Measurements from ENCODE around the gene PRR16. TPM values are rescaled to one million over a fixed set of nuclear protein-coding genes. Genes with fewer than 3 reads are reported as not detected.

Gene PRR16
- total RNA-seq, 2 experiments from 2014 or later = not detected

- Mint-ChIP-seq H3K4me3 (no peak overlapping the region), H3K4me1 (no peaks in the 10 kb centered on the region), H3K9me3 (peaks cover 2% of the 10 kb centered on the region), H3K27ac (no peak overlapping the region), H3K27me3 (no peaks in the 10 kb centered on the region), H3K36me3 (no peaks in the 10 kb centered on the region)
- DNase-seq (no peak), ATAC-seq (ENCODE audit: low read depth) (no peak)
- POLR2A ChIA-PET = no interaction called here
Measured at GRCh38 chr5:120512068-120512467, 48.0 kb downstream of the PRR16 start.

- H3K27ac Mint-ChIP-seq = no peak overlapping the region
- ATAC-seq (ENCODE audit: low read depth) = no peak
- POLR2A ChIA-PET = no interaction called here
- no peak overlapping the region for H3K4me3 Mint-ChIP-seq
- H3K36me3 Mint-ChIP-seq = no peaks in the 10 kb centered on the region
- no peaks in the 10 kb centered on the region for H3K4me1 Mint-ChIP-seq
- peaks cover 2% of the 10 kb centered on the region for H3K9me3 Mint-ChIP-seq
- H3K27me3 Mint-ChIP-seq = no peaks in the 10 kb centered on the region
- DNase-seq = no peak
Measured at GRCh38 chr5:120512791-120513650, 48.9 kb downstream of the PRR16 start.

GRCh38 chr5:120516805-120517204 lies 52.7 kb downstream of the PRR16 start:
- H3K36me3 Mint-ChIP-seq = no peaks in the 10 kb centered on the region
- H3K27me3 Mint-ChIP-seq = no peaks in the 10 kb centered on the region
- H3K27ac Mint-ChIP-seq = no peak overlapping the region
- DNase-seq (no peak), ATAC-seq (ENCODE audit: low read depth) (no peak)
- no peaks in the 10 kb centered on the region for H3K4me1 Mint-ChIP-seq
- H3K4me3 Mint-ChIP-seq = no peak overlapping the region
- peaks cover 2% of the 10 kb centered on the region for H3K9me3 Mint-ChIP-seq
- POLR2A ChIA-PET = no interaction called here

- ATAC-seq (ENCODE audit: low read depth) (no peak), DNase-seq (no peak)
- Mint-ChIP-seq H3K27me3 (no peaks in the 10 kb centered on the region), H3K27ac (no peak overlapping the region), H3K36me3 (no peaks in the 10 kb centered on the region), H3K9me3 (no peaks in the 10 kb centered on the region), H3K4me3 (no peak overlapping the region), H3K4me1 (no peaks in the 10 kb centered on the region)
- POLR2A ChIA-PET = no interaction called here
Measured at GRCh38 chr5:120517607-120518252, 53.6 kb downstream of the PRR16 start.

- ATAC-seq (ENCODE audit: low read depth) (no peak), DNase-seq (no peak)
- POLR2A ChIA-PET = no interaction called here
- no peaks in the 10 kb centered on the region for H3K4me1 Mint-ChIP-seq
- no peaks in the 10 kb centered on the region for H3K27me3 Mint-ChIP-seq
- H3K27ac Mint-ChIP-seq = no peak overlapping the region
- no peaks in the 10 kb centered on the region for H3K36me3 Mint-ChIP-seq
- no peak overlapping the region for H3K4me3 Mint-ChIP-seq
- no peaks in the 10 kb centered on the region for H3K9me3 Mint-ChIP-seq
Measured at GRCh38 chr5:120518581-120518980, 54.5 kb downstream of the PRR16 start.

- H3K27me3 Mint-ChIP-seq = no peaks in the 10 kb centered on the region
- DNase-seq (no peak), ATAC-seq (ENCODE audit: low read depth) (no peak)
- H3K27ac Mint-ChIP-seq = no peak overlapping the region
- H3K4me3 Mint-ChIP-seq = no peak overlapping the region
- no peaks in the 10 kb centered on the region for H3K9me3 Mint-ChIP-seq
- POLR2A ChIA-PET = no interaction called here
- H3K4me1 Mint-ChIP-seq = no peaks in the 10 kb centered on the region
- no peaks in the 10 kb centered on the region for H3K36me3 Mint-ChIP-seq
Measured at GRCh38 chr5:120527251-120527650, 63.2 kb downstream of the PRR16 start.

- Mint-ChIP-seq H3K4me1 (no peaks in the 10 kb centered on the region), H3K36me3 (no peaks in the 10 kb centered on the region), H3K4me3 (no peak overlapping the region), H3K27me3 (no peaks in the 10 kb centered on the region), H3K9me3 (no peaks in the 10 kb centered on the region), H3K27ac (no peak overlapping the region)
- no peak for ATAC-seq (ENCODE audit: low read depth)
- DNase-seq = no peak
- POLR2A ChIA-PET = no interaction called here
Measured at GRCh38 chr5:120528609-120529008, 64.5 kb downstream of the PRR16 start.

- no peak for DNase-seq
- ATAC-seq (ENCODE audit: low read depth) = no peak
Measured at GRCh38 chr5:120529386-120529785, 65.3 kb downstream of the PRR16 start.

GRCh38 chr5:120531215-120531614 lies 67.1 kb downstream of the PRR16 start:
- ATAC-seq (ENCODE audit: low read depth) (no peak), DNase-seq (no peak)
- Mint-ChIP-seq H3K36me3 (no peaks in the 10 kb centered on the region), H3K27me3 (no peaks in the 10 kb centered on the region), H3K9me3 (no peaks in the 10 kb centered on the region), H3K27ac (no peak overlapping the region), H3K4me3 (no peak overlapping the region), H3K4me1 (no peaks in the 10 kb centered on the region)
- POLR2A ChIA-PET = no interaction called here

More at GRCh38 chr5:120529386-120529785, 65.3 kb downstream of the PRR16 start:
- no peaks in the 10 kb centered on the region for H3K4me1 Mint-ChIP-seq
- no peak overlapping the region for H3K27ac Mint-ChIP-seq
- H3K9me3 Mint-ChIP-seq = no peaks in the 10 kb centered on the region
- no peaks in the 10 kb centered on the region for H3K27me3 Mint-ChIP-seq
- H3K4me3 Mint-ChIP-seq = no peak overlapping the region
- POLR2A ChIA-PET = no interaction called here
- no peaks in the 10 kb centered on the region for H3K36me3 Mint-ChIP-seq

- H3K4me1 Mint-ChIP-seq = no peaks in the 10 kb centered on the region
- POLR2A ChIA-PET = no interaction called here
- H3K27ac Mint-ChIP-seq = no peak overlapping the region
- no peaks in the 10 kb centered on the region for H3K36me3 Mint-ChIP-seq
- H3K9me3 Mint-ChIP-seq = no peaks in the 10 kb centered on the region
- ATAC-seq (ENCODE audit: low read depth) = no peak
- no peak for DNase-seq
- H3K4me3 Mint-ChIP-seq = no peak overlapping the region
- no peaks in the 10 kb centered on the region for H3K27me3 Mint-ChIP-seq
Measured at GRCh38 chr5:120532835-120533234, 68.7 kb downstream of the PRR16 start.

- Mint-ChIP-seq H3K9me3 (no peaks in the 10 kb centered on the region), H3K27me3 (no peaks in the 10 kb centered on the region), H3K27ac (no peak overlapping the region), H3K36me3 (no peaks in the 10 kb centered on the region), H3K4me1 (no peaks in the 10 kb centered on the region), H3K4me3 (no peak overlapping the region)
- DNase-seq (no peak), ATAC-seq (ENCODE audit: low read depth) (no peak)
- POLR2A ChIA-PET = no interaction called here
Measured at GRCh38 chr5:120533581-120533980, 69.5 kb downstream of the PRR16 start.

GRCh38 chr5:120535900-120536299 lies 71.8 kb downstream of the PRR16 start:
- H3K4me1 Mint-ChIP-seq = no peaks in the 10 kb centered on the region
- H3K9me3 Mint-ChIP-seq = no peaks in the 10 kb centered on the region
- no peaks in the 10 kb centered on the region for H3K27me3 Mint-ChIP-seq
- POLR2A ChIA-PET = no interaction called here
- H3K4me3 Mint-ChIP-seq = no peak overlapping the region
- H3K27ac Mint-ChIP-seq = no peak overlapping the region
- no peaks in the 10 kb centered on the region for H3K36me3 Mint-ChIP-seq
- ATAC-seq (ENCODE audit: low read depth) (no peak), DNase-seq (no peak)

- Mint-ChIP-seq H3K4me3 (no peak overlapping the region), H3K27ac (no peak overlapping the region), H3K4me1 (no peaks in the 10 kb centered on the region), H3K27me3 (no peaks in the 10 kb centered on the region), H3K9me3 (no peaks in the 10 kb centered on the region), H3K36me3 (no peaks in the 10 kb centered on the region)
- ATAC-seq (ENCODE audit: low read depth) (no peak), DNase-seq (no peak)
- POLR2A ChIA-PET = no interaction called here
Measured at GRCh38 chr5:120538149-120538548, 74.0 kb downstream of the PRR16 start.

GRCh38 chr5:120538644-120539043 lies 74.5 kb downstream of the PRR16 start:
- H3K36me3 Mint-ChIP-seq = no peaks in the 10 kb centered on the region
- no peak overlapping the region for H3K4me3 Mint-ChIP-seq
- H3K4me1 Mint-ChIP-seq = no peaks in the 10 kb centered on the region
- H3K27me3 Mint-ChIP-seq = no peaks in the 10 kb centered on the region
- ATAC-seq (ENCODE audit: low read depth) (no peak), DNase-seq (no peak)
- POLR2A ChIA-PET = no interaction called here
- no peaks in the 10 kb centered on the region for H3K9me3 Mint-ChIP-seq
- no peak overlapping the region for H3K27ac Mint-ChIP-seq

Measured in activated naive CD8-positive, alpha-beta T cell treated with anti-CD3 and anti-CD28 coated beads, Interleukin-2, amount 10 ng/mL, durations not matched to agents 7 days and 5 days (primary cell).